Measurements from ENCODE around the gene POLR2L.

Gene POLR2L

GRCh38 chr11:860234-861104 lies 18.1 kb upstream of the POLR2L start:
- no peak for TF ChIP-seq CTCF (IDR thresholded peaks at IDR 0.05; ENCODE audit: insufficient read depth, low read depth, low read length, missing control alignments)
- H3K4me3 ChIP-seq (ENCODE audit: low read depth, low read length), result no peak overlapping the region

GRCh38 chr11:859394-860131 lies 17.2 kb upstream of the POLR2L start:
- no peak overlapping the region for H3K4me3 ChIP-seq (ENCODE audit: low read depth, low read length)
- no peak for DNase-seq (ENCODE audit: low read depth)
- no peak for TF ChIP-seq CTCF (IDR thresholded peaks at IDR 0.05; ENCODE audit: insufficient read depth, low read depth, low read length, missing control alignments)

More at GRCh38 chr11:860234-861104, 18.1 kb upstream of the POLR2L start:
- no peak for DNase-seq (ENCODE audit: low read depth)

GRCh38 chr11:858762-859339 lies 16.5 kb upstream of the POLR2L start:
- no peak for TF ChIP-seq CTCF (IDR thresholded peaks at IDR 0.05; ENCODE audit: insufficient read depth, low read depth, low read length, missing control alignments)
- DNase-seq (ENCODE audit: low read depth), result no peak
- H3K4me3 ChIP-seq (ENCODE audit: low read depth, low read length), result no peak overlapping the region

- TF ChIP-seq CTCF (IDR thresholded peaks at IDR 0.05; ENCODE audit: insufficient read depth, low read depth, low read length, missing control alignments), result no peak
- H3K4me3 ChIP-seq (ENCODE audit: low read depth, low read length), result no peak overlapping the region
- DNase-seq (ENCODE audit: low read depth), result no peak
These were observed 15.9 kb upstream of the POLR2L start for GRCh38 chr11:858053-858761.

GRCh38 chr11:856397-856796 lies 14.1 kb upstream of the POLR2L start:
- no peak for TF ChIP-seq CTCF (IDR thresholded peaks at IDR 0.05; ENCODE audit: insufficient read depth, low read depth, low read length, missing control alignments)
- no peak overlapping the region for H3K4me3 ChIP-seq (ENCODE audit: low read depth, low read length)
- DNase-seq (ENCODE audit: low read depth), result no peak

GRCh38 chr11:855796-856195 lies 13.5 kb upstream of the POLR2L start:
- no peak for DNase-seq (ENCODE audit: low read depth)
- TF ChIP-seq CTCF (IDR thresholded peaks at IDR 0.05; ENCODE audit: insufficient read depth, low read depth, low read length, missing control alignments), result no peak
- H3K4me3 ChIP-seq (ENCODE audit: low read depth, low read length), result no peak overlapping the region
